KMS-11 (cell line): Measurements from ENCODE around the gene USP38.

Experiments
- H2AFZ ChIP-seq: fragments of 200-600 bp; sonication (generic); 2 replicates; pipeline ENCODE4 v1.6.1; 2016; ENCODE audit warnings: antibody characterized with exemption, mixed run types, low read depth
- H3K27ac ChIP-seq: fragments of 200-600 bp; sonication (generic); 2 replicates; pipeline ENCODE4 v1.6.1; 2016; ENCODE audit warnings: mild to moderate bottlenecking, mixed run types
- H3K27me3 ChIP-seq: fragments of 200-600 bp; sonication (generic); 2 replicates; pipeline ENCODE4 v1.6.1; 2017; ENCODE audit warnings: mild to moderate bottlenecking, low read depth, mixed run types, moderate library complexity; ENCODE audit not compliant: insufficient read depth
- H3K36me3 ChIP-seq: fragments of 200-600 bp; sonication (generic); 2 replicates; pipeline ENCODE4 v1.6.1; 2017; ENCODE audit warnings: mild to moderate bottlenecking, mixed run types; ENCODE audit not compliant: insufficient read depth
- H3K4me1 ChIP-seq: fragments of 200-600 bp; sonication (generic); 2 replicates; pipeline ENCODE4 v1.6.1; 2016; ENCODE audit warnings: mild to moderate bottlenecking, low read depth, mixed run types; ENCODE audit not compliant: poor library complexity, severe bottlenecking
- H3K4me2 ChIP-seq: fragments of 200-600 bp; sonication (generic); 2 replicates; pipeline ENCODE4 v1.7.0; 2016; ENCODE audit warnings: mild to moderate bottlenecking, mixed run types
- H3K4me3 ChIP-seq: fragments of 200-600 bp; sonication (generic); IDR thresholded peaks from 2 replicates; pipeline ENCODE4 v1.6.1; 2017; ENCODE audit warnings: low read depth, low read length, mixed read lengths; ENCODE audit not compliant: insufficient read depth
- H3K79me2 ChIP-seq: fragments of 200-600 bp; sonication (generic); 2 replicates; pipeline ENCODE4 v1.6.1; 2016; ENCODE audit warnings: low read depth, mixed run types; ENCODE audit not compliant: insufficient read depth
- H3K9ac ChIP-seq: fragments of 200-600 bp; sonication (generic); 2 replicates; pipeline ENCODE4 v1.6.1; 2016; ENCODE audit warnings: mild to moderate bottlenecking, mixed run types
- H4K20me1 ChIP-seq: fragments of 200-600 bp; sonication (generic); 2 replicates; pipeline ENCODE4 v1.6.1; 2016; ENCODE audit warnings: mild to moderate bottlenecking, mixed run types; ENCODE audit not compliant: insufficient read depth
- TF ChIP-seq, protein P1 (sequence below): fragments of 200-600 bp; sonication (generic); conservative IDR thresholded peaks from 2 replicates; pipeline ENCODE4 v1.6.1; 2017; ENCODE audit warnings: low read depth, mild to moderate bottlenecking, antibody characterized with exemption, low read length, moderate library complexity, mixed read lengths

Gene USP38

DNA sequence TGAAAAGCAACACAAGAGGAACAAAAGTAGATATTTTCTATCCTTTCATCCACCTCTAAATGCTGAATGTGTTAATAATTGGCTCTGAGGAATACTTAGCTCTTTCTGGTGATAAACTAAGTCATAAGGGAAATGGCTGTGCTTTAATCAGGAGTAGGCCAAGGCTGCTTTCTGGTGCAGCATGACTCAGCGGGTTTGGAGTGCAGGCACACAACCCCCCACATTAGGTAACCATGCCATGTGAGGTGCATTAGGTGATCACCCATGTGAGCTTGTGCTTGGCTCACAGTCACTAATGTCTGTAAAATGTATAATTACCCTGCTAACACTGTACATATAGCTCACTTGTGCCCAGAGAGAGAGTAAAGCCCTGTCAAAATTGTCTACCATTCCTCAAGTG lies 57.2 kb downstream of the USP38 start:
- H3K36me3 ChIP-seq: no peaks in the 10 kb centered on the region
- H3K4me2 ChIP-seq: no peak overlapping the region
- no peaks in the 10 kb centered on the region for H3K27me3 ChIP-seq
- H2AFZ ChIP-seq: no peak overlapping the region
- no peaks in the 10 kb centered on the region for H4K20me1 ChIP-seq
- no peak overlapping the region for H3K9ac ChIP-seq
- H3K4me3 ChIP-seq: no peak overlapping the region
- TF ChIP-seq, protein P1, sequence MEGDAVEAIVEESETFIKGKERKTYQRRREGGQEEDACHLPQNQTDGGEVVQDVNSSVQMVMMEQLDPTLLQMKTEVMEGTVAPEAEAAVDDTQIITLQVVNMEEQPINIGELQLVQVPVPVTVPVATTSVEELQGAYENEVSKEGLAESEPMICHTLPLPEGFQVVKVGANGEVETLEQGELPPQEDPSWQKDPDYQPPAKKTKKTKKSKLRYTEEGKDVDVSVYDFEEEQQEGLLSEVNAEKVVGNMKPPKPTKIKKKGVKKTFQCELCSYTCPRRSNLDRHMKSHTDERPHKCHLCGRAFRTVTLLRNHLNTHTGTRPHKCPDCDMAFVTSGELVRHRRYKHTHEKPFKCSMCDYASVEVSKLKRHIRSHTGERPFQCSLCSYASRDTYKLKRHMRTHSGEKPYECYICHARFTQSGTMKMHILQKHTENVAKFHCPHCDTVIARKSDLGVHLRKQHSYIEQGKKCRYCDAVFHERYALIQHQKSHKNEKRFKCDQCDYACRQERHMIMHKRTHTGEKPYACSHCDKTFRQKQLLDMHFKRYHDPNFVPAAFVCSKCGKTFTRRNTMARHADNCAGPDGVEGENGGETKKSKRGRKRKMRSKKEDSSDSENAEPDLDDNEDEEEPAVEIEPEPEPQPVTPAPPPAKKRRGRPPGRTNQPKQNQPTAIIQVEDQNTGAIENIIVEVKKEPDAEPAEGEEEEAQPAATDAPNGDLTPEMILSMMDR: no peak
- no peak overlapping the region for H3K27ac ChIP-seq
- H3K79me2 ChIP-seq: no peaks in the 10 kb centered on the region
- no peaks in the 10 kb centered on the region for H3K4me1 ChIP-seq

- H3K27me3 ChIP-seq: no peaks in the 10 kb centered on the region
- H3K4me2 ChIP-seq: no peak overlapping the region
- no peak overlapping the region for H2AFZ ChIP-seq
- no peak overlapping the region for H3K27ac ChIP-seq
- H4K20me1 ChIP-seq: no peaks in the 10 kb centered on the region
- no peaks in the 10 kb centered on the region for H3K36me3 ChIP-seq
- H3K9ac ChIP-seq: no peak overlapping the region
- H3K79me2 ChIP-seq: no peaks in the 10 kb centered on the region
- no peaks in the 10 kb centered on the region for H3K4me1 ChIP-seq
- TF ChIP-seq, protein P1: no peak
- no peak overlapping the region for H3K4me3 ChIP-seq
Measured at GRCh38 chr4:143243041-143243440, 58.3 kb downstream of the USP38 start.

- no peaks in the 10 kb centered on the region for H3K4me1 ChIP-seq
- H3K27ac ChIP-seq: no peak overlapping the region
- TF ChIP-seq, protein P1: no peak
- no peaks in the 10 kb centered on the region for H4K20me1 ChIP-seq
- H3K36me3 ChIP-seq: no peaks in the 10 kb centered on the region
- no peaks in the 10 kb centered on the region for H3K79me2 ChIP-seq
- H2AFZ ChIP-seq: no peak overlapping the region
- no peak overlapping the region for H3K4me3 ChIP-seq
- H3K9ac ChIP-seq: no peak overlapping the region
- H3K4me2 ChIP-seq: no peak overlapping the region
- no peaks in the 10 kb centered on the region for H3K27me3 ChIP-seq
Measured at GRCh38 chr4:143246977-143247376, 62.3 kb downstream of the USP38 start.

DNA sequence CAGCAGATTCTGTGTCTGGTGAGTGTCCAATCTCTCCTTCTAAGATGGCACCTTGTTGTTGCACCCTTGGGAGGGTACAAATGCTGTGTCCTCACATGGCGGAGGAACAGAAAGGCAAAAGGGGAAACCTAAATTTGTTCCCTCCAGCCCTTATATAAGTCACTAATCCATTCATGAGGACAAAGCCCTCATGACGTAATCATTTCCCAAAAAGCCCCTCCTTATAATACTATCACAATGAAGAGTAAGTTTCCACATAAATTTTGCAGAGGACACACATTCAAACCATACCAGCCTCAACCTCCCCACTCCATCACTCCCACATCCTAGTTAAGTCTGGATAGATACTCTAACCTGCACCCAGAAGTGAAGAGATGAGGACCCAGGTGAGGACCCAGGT lies 63.1 kb downstream of the USP38 start:
- no peaks in the 10 kb centered on the region for H4K20me1 ChIP-seq
- TF ChIP-seq, protein P1: no peak
- H3K27ac ChIP-seq: no peak overlapping the region
- H3K9ac ChIP-seq: no peak overlapping the region
- H3K79me2 ChIP-seq: no peaks in the 10 kb centered on the region
- no peaks in the 10 kb centered on the region for H3K27me3 ChIP-seq
- H3K4me1 ChIP-seq: no peaks in the 10 kb centered on the region
- no peak overlapping the region for H3K4me2 ChIP-seq
- H3K36me3 ChIP-seq: no peaks in the 10 kb centered on the region
- H3K4me3 ChIP-seq: no peak overlapping the region
- no peak overlapping the region for H2AFZ ChIP-seq

DNA sequence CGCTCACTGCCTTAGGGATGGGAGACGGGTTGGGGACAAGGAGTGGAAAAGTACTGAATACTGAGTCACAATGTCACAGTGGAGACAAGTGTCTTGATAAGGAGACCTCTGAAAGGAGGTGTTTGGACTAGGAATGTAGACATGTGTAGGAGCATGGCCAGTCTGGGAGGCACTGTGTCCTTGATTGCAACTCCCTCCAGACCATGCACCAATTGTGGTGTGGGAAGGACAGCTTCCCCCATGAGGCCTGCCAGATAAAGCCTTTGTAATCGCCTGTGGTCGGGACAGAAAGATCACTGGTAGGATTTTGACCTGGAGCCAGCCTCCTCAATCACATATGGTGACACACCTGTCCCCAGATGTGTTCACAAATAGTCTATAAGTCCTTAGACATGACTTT lies 64.1 kb downstream of the USP38 start:
- no peak overlapping the region for H3K4me3 ChIP-seq
- TF ChIP-seq, protein P1: no peak

More for the DNA sequence above, 64.1 kb downstream of the USP38 start:
- H3K27me3 ChIP-seq: no peaks in the 10 kb centered on the region
- no peak overlapping the region for H3K9ac ChIP-seq
- H2AFZ ChIP-seq: no peak overlapping the region
- H4K20me1 ChIP-seq: no peaks in the 10 kb centered on the region
- no peaks in the 10 kb centered on the region for H3K79me2 ChIP-seq
- H3K4me1 ChIP-seq: no peaks in the 10 kb centered on the region
- H3K36me3 ChIP-seq: no peaks in the 10 kb centered on the region
- no peak overlapping the region for H3K27ac ChIP-seq
- H3K4me2 ChIP-seq: no peak overlapping the region
